NCI-H2029 treated with DMSO at 0.1 percent for 48 hours (cell line): ENCODE data around the gene HNRNPAB.
A peak's percentile ranks its signal among the peaks of the same experiment; 100 is the strongest.
"Not testable (repeated sequence)": the region's sequence is repeated elsewhere in the genome, so short reads cannot be mapped to it uniquely, and the experiment has no call there.

ENCODE experiments used
- DNase-seq: peaks from one replicate; lab custom pipeline; 2025; lab: John Stamatoyannopoulos, UW

The HNRNPAB gene

GRCh38 chr5:178196986-178197385 lies 7.3 kb upstream of the HNRNPAB start:
- no peak for DNase-seq

- not testable (repeated sequence) for DNase-seq
These were observed 6.2 kb upstream of the HNRNPAB start for GRCh38 chr5:178198151-178198550.

DNA sequence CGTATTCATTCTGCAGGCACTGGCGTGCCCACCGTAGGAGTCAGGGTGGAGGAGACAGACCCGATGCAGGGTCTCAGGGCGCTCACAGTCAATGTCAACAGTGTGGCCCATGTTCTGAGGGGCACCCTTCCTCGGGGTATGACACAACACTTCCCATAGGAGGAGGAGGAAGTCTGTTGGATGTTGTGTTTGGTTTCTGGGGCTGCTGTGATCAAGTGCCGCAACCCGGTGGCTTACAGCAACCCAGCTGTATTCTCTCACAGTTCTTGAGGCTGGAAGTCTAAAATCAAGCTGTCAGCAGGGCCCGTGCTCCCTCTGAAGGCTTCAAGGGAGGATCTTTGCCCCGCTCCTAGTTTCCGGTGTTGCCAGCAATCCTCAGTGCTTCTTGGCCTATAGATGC lies 5.6 kb upstream of the HNRNPAB start:
- DNase-seq = no peak

DNA sequence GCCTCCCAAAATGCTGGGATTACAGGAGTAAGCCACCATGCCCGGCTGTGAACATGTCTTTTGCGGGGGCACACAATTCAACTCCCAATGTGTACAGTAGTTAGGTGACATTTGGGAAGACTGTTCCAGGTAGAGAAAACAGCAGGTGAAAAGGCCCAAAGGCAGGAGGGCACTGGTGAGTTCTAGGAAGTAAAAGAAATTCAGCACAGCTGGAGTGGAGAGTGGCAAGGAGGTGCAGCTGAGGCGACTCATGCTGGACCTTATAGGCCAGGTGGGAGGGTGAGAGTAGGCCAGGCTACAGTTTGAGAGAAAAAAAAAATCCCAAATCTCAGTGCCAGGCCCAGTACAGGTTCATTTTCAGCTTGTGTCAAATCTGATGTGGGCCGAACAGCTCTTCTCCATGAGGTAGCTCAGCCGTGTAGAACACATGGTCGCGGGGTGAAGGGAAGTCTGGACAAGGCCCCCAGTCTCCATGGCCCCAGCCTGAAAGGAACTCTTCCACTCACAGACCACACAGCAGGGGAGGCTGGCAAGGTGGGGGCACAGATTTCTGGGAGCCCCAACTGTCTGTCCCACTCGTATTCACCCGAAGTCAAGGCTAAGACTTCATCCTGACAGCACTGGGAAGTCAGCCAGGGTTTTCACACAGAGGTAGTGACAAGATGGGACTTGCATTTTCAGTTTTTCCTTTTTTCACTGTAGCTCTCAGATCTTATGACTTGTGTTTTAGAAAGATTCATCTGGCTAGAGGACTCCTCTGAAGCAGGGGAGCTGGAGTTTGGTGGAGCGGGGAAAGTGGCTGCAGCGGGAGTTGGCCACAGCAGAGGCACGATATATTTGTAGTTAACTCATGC lies 4.5 kb upstream of the HNRNPAB start:
- no peak for DNase-seq

DNA sequence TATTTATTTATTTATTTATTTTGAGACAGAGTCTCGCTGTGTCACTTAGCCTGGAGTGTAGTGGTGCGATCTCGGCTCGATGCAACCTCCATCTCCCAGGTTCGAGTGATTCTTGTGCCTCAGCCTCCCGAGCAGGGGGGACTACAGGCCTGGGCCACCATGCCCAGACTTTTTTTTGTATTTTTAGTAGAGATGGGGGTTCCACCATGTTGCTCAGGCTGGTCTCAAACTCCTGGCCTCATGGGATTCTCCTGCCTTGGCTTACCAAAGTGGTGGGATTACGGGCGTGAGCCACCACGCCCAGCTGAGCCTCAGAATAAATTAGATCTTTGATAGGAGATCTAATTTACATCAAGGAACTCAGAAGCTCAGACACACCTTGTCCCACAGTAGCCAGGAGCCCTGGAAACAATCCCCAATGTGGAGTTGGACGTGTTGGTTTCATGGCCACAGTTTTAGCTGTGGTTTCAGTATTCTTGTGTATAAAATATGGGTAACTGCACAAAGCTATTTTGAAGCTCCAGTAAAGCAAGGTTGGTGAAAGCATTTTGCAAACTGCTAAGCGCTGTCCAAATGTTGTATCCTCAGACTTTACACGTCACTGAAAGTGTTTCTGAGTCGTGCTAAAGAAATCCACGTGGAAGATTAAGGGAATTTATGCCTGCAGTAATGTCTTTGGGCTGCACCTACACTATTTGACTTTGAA lies 3.0 kb upstream of the HNRNPAB start:
- no peak for DNase-seq

DNA sequence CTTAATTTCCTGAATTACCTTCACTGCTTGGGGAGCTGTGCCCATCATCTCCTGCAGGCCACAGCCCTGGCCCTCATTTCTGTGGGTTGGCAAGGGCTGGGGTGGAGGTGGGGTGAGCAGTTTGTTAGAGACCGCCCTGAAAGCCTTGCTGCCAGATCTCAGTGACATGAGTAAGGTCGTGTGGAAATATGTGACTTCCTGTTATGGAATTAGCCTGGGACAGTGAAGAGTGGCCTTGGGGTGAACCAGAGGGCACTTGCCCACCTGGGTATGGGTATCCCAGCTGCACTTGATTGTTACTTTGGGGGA lies 2.5 kb upstream of the HNRNPAB start:
- DNase-seq = no peak

DNA sequence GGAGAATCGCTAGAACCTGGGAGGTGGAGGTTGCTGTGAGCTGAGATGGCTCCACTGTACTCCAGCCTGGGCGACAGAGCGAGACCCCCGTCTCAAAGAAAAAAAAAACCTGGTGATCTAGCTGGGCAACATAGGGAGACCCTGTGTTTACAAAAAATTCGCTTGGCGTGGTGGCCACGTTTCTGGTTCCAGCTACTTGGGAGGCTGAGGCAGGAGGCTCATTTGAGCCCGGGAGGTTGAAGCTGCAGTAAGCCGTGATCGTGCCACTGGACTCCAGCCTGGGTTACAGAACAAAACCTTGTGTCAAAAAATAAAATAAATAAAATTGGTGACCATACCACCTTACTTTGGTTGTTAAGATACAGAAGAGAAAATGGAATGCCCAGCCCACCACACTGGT lies 1.8 kb upstream of the HNRNPAB start:
- DNase-seq = no peak

DNA sequence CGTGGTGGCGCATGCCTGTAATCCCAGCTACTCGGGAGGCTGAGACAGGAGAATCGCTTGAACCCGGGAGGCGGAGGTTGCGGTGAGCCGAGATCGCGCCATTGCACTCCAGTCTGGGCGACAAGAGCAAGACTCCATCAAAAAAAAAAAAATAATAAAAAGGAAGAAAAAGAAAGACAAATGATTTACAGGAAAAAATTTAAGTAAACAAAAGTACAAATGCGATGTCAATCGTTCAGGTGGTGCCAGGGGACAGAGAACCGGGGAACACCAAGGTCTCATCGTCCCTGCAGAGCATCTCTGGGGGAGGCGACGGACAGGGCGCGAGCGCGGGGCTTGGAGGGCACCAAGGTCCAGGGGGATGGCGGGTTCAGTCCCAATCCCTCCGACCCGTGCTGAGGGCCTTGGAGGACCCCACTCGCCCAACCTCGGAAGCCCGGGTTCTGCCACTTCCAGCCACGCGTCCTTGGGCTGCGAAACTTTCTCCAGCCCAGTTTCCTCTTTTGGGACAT lies 607 bp upstream of the HNRNPAB start:
- no peak for DNase-seq

- peak; percentile 33 for DNase-seq
These were observed 809 bp downstream of the HNRNPAB start for GRCh38 chr5:178204935-178205748.

GRCh38 chr5:178205749-178206047 lies 1.4 kb downstream of the HNRNPAB start:
- DNase-seq = no peak

GRCh38 chr5:178206166-178207101 lies 2.1 kb downstream of the HNRNPAB start:
- no peak for DNase-seq

DNA sequence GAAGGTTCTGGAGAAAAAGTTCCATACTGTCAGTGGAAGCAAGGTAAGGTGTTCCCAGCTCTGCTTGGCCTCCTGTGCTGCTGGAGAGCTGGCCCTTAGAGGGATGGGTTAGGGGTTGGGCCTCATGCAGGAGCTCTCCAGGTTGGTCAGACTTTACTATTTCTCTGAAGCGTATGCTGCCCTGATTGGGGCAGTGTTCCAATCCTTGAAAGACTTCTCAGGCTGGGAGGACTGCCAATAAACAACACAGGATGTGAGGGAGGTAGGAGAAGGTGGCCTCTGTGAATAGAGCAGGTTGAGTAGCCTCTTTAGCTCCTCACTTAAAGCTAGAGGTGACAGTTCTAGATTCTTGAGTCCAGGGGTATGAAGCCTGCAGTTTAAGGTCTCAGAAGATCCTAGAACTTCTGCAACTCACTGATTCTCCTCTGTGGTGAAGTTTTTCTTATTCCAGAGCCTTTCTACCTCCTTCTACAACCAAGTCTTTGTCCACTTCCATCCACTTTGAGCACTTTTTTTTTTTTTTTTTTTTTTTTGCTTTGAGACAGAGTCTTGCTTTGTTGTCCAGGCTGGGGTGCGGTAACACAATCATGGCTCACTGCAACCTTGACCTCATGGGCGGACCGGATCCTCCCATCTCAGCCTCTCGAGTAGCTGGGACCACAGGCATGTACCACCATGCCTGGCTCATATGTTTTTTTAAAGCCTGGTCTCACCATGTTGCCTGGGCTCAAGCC lies 3.0 kb downstream of the HNRNPAB start:
- DNase-seq = peak; percentile 53

DNA sequence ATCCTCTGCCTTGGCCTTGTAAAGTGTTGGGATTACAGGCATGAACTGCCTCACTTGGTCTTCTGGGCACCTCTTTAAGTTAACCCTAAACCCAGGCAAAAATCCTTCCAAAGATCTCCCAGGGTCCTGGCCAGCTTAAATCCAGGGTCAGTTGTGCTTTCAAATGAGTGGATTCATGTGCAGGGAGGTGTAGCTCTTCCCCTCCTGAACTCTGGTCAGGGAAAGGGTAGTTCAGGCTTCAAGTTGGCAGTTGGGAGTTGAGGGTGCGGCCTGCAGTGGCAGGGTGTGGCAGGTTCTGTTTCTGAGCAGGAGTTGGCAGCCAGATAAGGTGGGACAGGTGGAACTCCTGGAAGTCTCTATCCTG lies 3.6 kb downstream of the HNRNPAB start:
- DNase-seq = no peak

GRCh38 chr5:178208540-178209227 lies 4.4 kb downstream of the HNRNPAB start:
- no peak for DNase-seq

- no peak for DNase-seq
These were observed 5.2 kb downstream of the HNRNPAB start for GRCh38 chr5:178209334-178210072.

DNA sequence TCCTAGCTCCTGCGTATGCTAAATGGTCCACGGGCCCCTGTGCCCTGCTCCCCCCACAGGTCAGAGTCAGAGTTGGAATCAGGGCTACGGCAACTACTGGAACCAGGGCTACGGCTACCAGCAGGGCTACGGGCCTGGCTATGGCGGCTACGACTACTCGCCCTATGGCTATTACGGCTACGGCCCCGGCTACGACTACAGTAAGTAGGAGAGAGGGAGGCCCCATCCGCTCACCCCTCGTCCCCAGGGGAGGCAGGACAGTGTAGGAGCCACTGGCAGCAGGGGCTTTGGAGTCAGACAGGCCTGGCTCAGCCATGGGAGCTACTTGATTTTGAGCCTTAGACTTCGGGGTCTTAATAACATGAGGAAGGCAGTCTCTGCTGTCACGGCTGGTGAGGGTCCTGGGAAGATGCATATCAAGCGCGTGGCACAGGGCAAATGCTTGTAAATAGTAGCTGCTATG lies 5.8 kb downstream of the HNRNPAB start:
- no peak for DNase-seq

DNA sequence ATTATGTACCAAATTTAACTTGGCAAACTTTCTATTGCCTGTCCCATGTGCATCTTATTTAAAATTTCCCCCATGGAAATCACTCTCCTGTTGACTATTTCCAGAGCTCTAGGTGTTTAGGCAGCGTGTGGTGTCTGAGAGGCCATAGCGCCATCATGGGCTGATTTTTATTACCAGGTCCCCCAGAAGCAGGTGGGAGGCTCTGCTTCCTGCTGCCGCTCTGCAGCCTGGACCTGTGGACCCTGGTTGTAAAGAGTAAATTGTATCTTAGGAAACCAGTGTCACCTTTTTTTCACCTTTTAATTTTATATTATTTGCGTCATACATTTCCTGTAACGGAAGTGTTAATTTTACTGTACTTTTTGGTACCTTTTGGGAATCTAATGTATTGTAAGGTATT lies 6.4 kb downstream of the HNRNPAB start:
- DNase-seq = no peak

- DNase-seq = no peak
These were observed 7.0 kb downstream of the HNRNPAB start for GRCh38 chr5:178211095-178212048.
